Ecto neural progenitor cell (in vitro differentiated cells): ENCODE results near the gene COQ10A.
"Not testable (repeated sequence)": the region's sequence is repeated elsewhere in the genome, so short reads cannot be mapped to it uniquely, and the experiment has no call there.

Experiments
- DNase-seq: peaks from one replicate; pipeline ENCODE4 v3.0.0-alpha.2; 2018; ENCODE audit warnings: low spot score

Gene COQ10A

GRCh38 chr12:56280849-56281248 lies 14.1 kb downstream of the COQ10A start:
- no peak for DNase-seq

- no peak for DNase-seq
Measured at GRCh38 chr12:56282030-56282429, 15.3 kb downstream of the COQ10A start.

GRCh38 chr12:56282579-56282978 lies 15.8 kb downstream of the COQ10A start:
- no peak for DNase-seq

GRCh38 chr12:56284263-56284662 lies 17.5 kb downstream of the COQ10A start:
- not testable (repeated sequence) for DNase-seq

- no peak for DNase-seq
Measured at GRCh38 chr12:56286044-56286830, 19.5 kb downstream of the COQ10A start.

- no peak for DNase-seq
Measured at GRCh38 chr12:56288705-56289387, 22.1 kb downstream of the COQ10A start.

GRCh38 chr12:56293795-56294194 lies 27.1 kb downstream of the COQ10A start:
- DNase-seq, result no peak

- no peak for DNase-seq
Measured at GRCh38 chr12:56296295-56296694, 29.6 kb downstream of the COQ10A start.

GRCh38 chr12:56297400-56297799 lies 30.7 kb downstream of the COQ10A start:
- no peak for DNase-seq

GRCh38 chr12:56298828-56299227 lies 32.1 kb downstream of the COQ10A start:
- no peak for DNase-seq

GRCh38 chr12:56299308-56299852 lies 32.6 kb downstream of the COQ10A start:
- DNase-seq, result peak; percentile 50

GRCh38 chr12:56299853-56300643 lies 33.3 kb downstream of the COQ10A start, which contains the start of gene CS:
CS (minus strand) TSS chr12:56300330; CDS start chr12:56300201, 129 bp downstream.
- DNase-seq, result peak; percentile 100

- DNase-seq, result no peak
Measured at GRCh38 chr12:56300644-56301464, 34.1 kb downstream of the COQ10A start.

GRCh38 chr12:56304276-56304675 lies 37.5 kb downstream of the COQ10A start:
- no peak for DNase-seq

- no peak for DNase-seq
Measured at GRCh38 chr12:56304872-56305590, 38.3 kb downstream of the COQ10A start.

GRCh38 chr12:56307221-56307965 lies 40.7 kb downstream of the COQ10A start:
- DNase-seq, result no peak

GRCh38 chr12:56308714-56309113 lies 42.0 kb downstream of the COQ10A start:
- no peak for DNase-seq

GRCh38 chr12:56311003-56311402 lies 44.3 kb downstream of the COQ10A start:
- no peak for DNase-seq

- peak; percentile 72 for DNase-seq
Measured at GRCh38 chr12:56315249-56315621, 48.5 kb downstream of the COQ10A start.
